GM23338 (cell line): ENCODE measurements around the gene TULP4.

ENCODE experiments used
- EZH2 ChIP-seq: fragments of 200-600 bp; sonication (generic); IDR thresholded peaks from one replicate; pipeline ENCODE4 v1.8.0; 2017; ENCODE audit warnings: antibody characterized with exemption, mild to moderate bottlenecking, low read depth; ENCODE audit not compliant: unreplicated experiment
- EZH2phosphoT487 ChIP-seq: fragments of 200-600 bp; sonication (generic); IDR thresholded peaks from one replicate; pipeline ENCODE4 v1.8.1; 2018; ENCODE audit warnings: antibody characterized with exemption; ENCODE audit not compliant: unreplicated experiment
- POLR2AphosphoS5 ChIP-seq: IDR thresholded peaks from 2 replicates; pipeline ENCODE4 v1.6.1; 2016; ENCODE audit warnings: antibody characterized with exemption, low read depth
- TF ChIP-seq, protein P1 (sequence below), 2 experiments: fragments of 200-600 bp in 1 of 2; sonication (generic) in 1 of 2; conservative IDR thresholded peaks; 2 replicates each; pipeline versions ENCODE4 v1.5.1 to v1.6.1; 2016 to 2017; ENCODE audit warnings: antibody characterized with exemption in 2 of 2, low read depth in 2 of 2, mild to moderate bottlenecking in 2 of 2, moderate library complexity in 1 of 2

DNA sequence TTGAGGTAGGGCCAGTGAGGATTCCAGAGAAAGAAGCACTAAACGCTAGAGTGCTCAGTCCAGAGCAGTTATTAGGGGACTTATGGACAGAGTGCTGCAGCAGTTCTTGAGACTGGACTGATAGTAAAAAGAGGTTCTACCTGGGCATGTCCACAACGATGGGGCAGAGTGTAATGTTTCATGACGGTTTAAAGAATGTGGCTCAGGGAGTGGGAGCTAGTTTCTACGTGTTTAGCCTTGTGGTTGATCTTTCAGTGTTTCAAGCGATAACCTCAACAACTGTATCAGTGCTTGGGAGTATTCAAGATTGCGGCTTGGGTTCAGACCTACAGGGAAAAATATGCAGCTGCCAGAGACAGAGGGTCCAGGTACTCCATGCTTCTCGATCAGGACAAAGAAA lies 67.1 kb downstream of the TULP4 start:
- TF ChIP-seq, protein P1, sequence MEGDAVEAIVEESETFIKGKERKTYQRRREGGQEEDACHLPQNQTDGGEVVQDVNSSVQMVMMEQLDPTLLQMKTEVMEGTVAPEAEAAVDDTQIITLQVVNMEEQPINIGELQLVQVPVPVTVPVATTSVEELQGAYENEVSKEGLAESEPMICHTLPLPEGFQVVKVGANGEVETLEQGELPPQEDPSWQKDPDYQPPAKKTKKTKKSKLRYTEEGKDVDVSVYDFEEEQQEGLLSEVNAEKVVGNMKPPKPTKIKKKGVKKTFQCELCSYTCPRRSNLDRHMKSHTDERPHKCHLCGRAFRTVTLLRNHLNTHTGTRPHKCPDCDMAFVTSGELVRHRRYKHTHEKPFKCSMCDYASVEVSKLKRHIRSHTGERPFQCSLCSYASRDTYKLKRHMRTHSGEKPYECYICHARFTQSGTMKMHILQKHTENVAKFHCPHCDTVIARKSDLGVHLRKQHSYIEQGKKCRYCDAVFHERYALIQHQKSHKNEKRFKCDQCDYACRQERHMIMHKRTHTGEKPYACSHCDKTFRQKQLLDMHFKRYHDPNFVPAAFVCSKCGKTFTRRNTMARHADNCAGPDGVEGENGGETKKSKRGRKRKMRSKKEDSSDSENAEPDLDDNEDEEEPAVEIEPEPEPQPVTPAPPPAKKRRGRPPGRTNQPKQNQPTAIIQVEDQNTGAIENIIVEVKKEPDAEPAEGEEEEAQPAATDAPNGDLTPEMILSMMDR (conservative IDR thresholded peaks at IDR 0.05; ENCODE audit: low read depth in 2 of 2) = no peak
- no peak for TF ChIP-seq EZH2phosphoT487
- TF ChIP-seq EZH2 = no peak
- TF ChIP-seq POLR2AphosphoS5 = no peak
